G401.6 (cell line): ENCODE data around the gene TTC12.

Experiments
- FAIRE-seq: peaks from 2 replicates; lab custom pipeline; 2012; peaks lifted over from hg19 to GRCh38; lab: Jason Lieb, UNC

The TTC12 gene

GRCh38 chr11:113331441-113331840 lies 17.1 kb downstream of the TTC12 start:
- no peak for FAIRE-seq

GRCh38 chr11:113332023-113332422 lies 17.6 kb downstream of the TTC12 start:
- FAIRE-seq, result no peak

- no peak for FAIRE-seq
These were observed 18.4 kb downstream of the TTC12 start for GRCh38 chr11:113332638-113333329.

GRCh38 chr11:113334183-113334582 lies 19.8 kb downstream of the TTC12 start:
- no peak for FAIRE-seq

GRCh38 chr11:113338730-113339129 lies 24.3 kb downstream of the TTC12 start:
- no peak for FAIRE-seq

GRCh38 chr11:113339929-113340589 lies 25.7 kb downstream of the TTC12 start:
- no peak for FAIRE-seq

GRCh38 chr11:113341388-113342165 lies 27.2 kb downstream of the TTC12 start:
- no peak for FAIRE-seq

GRCh38 chr11:113345978-113346377 lies 31.6 kb downstream of the TTC12 start:
- no peak for FAIRE-seq

GRCh38 chr11:113349528-113349927 lies 35.1 kb downstream of the TTC12 start:
- no peak for FAIRE-seq

- no peak for FAIRE-seq
These were observed 36.1 kb downstream of the TTC12 start for GRCh38 chr11:113350336-113351067.

GRCh38 chr11:113351068-113351450 lies 36.7 kb downstream of the TTC12 start:
- FAIRE-seq, result no peak

- no peak for FAIRE-seq
These were observed 37.1 kb downstream of the TTC12 start for GRCh38 chr11:113351480-113351879.

GRCh38 chr11:113356203-113356602 lies 41.8 kb downstream of the TTC12 start:
- no peak for FAIRE-seq

- FAIRE-seq, result no peak
These were observed 49.0 kb downstream of the TTC12 start for GRCh38 chr11:113363406-113363805.

GRCh38 chr11:113363996-113364641 lies 49.7 kb downstream of the TTC12 start:
- no peak for FAIRE-seq

- FAIRE-seq, result no peak
These were observed 51.5 kb downstream of the TTC12 start for GRCh38 chr11:113365895-113366294.

- FAIRE-seq, result no peak
These were observed 55.0 kb downstream of the TTC12 start for GRCh38 chr11:113369411-113369810.

- no peak for FAIRE-seq
These were observed 56.3 kb downstream of the TTC12 start for GRCh38 chr11:113370634-113371033.

- no peak for FAIRE-seq
These were observed 57.9 kb downstream of the TTC12 start for GRCh38 chr11:113372309-113372708.

GRCh38 chr11:113373306-113373705 lies 58.9 kb downstream of the TTC12 start:
- FAIRE-seq, result no peak

GRCh38 chr11:113373981-113374560 lies 59.7 kb downstream of the TTC12 start:
- no peak for FAIRE-seq

GRCh38 chr11:113375402-113375801 lies 61.0 kb downstream of the TTC12 start:
- no peak for FAIRE-seq
